ENCODE results near the gene ARHGEF16. TPM values are rescaled to one million over a fixed set of nuclear protein-coding genes. Genes with fewer than 3 reads are reported as not detected.

The ARHGEF16 gene
- total RNA-seq, 1 donor = 0.18 TPM

GRCh38 chr1:3505161-3505560 lies 50.7 kb downstream of the ARHGEF16 start:
- no peak for TF ChIP-seq CTCF (IDR thresholded peaks at IDR 0.05; ENCODE audit: insufficient read depth, low read length)
- no peak for DNase-seq (ENCODE audit: low read depth)
- no peak overlapping the region for H3K4me3 ChIP-seq (ENCODE audit: low read depth, low read length)

DNA sequence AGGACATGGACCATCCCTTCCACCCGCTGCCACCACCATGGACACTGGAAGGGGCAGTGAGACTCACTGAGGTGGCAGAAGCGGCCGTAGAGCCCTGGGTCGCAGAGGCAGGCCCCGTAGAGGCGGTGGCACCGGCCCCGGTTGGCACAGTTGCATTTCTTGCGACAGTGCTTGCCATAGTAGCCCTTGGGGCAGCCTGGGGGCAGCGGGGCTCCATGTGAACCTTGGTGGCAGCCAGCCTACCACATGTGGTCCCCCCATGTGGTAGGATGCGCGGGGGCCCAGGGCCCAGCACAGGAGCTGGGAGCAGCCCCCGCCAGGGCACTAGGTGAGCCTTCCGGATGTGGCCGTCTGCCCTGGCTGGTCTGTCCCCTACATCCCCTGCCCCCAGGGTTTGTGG lies 51.6 kb downstream of the ARHGEF16 start:
- DNase-seq (ENCODE audit: low read depth) = no peak
- TF ChIP-seq CTCF (IDR thresholded peaks at IDR 0.05; ENCODE audit: insufficient read depth, low read length) = no peak
- no peak overlapping the region for H3K4me3 ChIP-seq (ENCODE audit: low read depth, low read length)

DNA sequence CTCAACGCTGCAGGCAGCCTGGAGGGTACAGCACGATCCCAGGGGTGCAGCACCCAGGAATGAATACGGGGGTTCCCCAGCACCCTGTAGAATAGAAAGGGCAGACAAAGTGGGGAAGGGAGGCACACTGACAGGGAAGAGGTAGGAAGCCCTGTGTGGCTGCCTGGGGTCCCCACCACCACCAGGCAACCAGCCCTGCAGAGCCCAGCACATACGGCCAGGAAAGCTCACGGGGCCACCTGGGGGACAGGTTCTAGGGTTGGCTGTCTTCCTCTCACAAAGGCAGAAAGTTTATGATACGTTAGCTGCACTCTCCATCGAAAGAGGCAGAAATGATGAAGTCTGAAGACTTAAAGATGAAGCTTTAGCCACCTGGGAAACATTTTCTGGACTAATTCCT lies 52.5 kb downstream of the ARHGEF16 start:
- TF ChIP-seq CTCF (IDR thresholded peaks at IDR 0.05; ENCODE audit: insufficient read depth, low read length) = no peak
- H3K4me3 ChIP-seq (ENCODE audit: low read depth, low read length) = no peak overlapping the region
- no peak for DNase-seq (ENCODE audit: low read depth)

- no peak for TF ChIP-seq CTCF (IDR thresholded peaks at IDR 0.05; ENCODE audit: insufficient read depth, low read length)
- H3K4me3 ChIP-seq (ENCODE audit: low read depth, low read length) = no peak overlapping the region
- DNase-seq (ENCODE audit: low read depth) = no peak
These were observed 53.3 kb downstream of the ARHGEF16 start for GRCh38 chr1:3507636-3508275.

GRCh38 chr1:3508757-3509415 lies 54.4 kb downstream of the ARHGEF16 start:
- no peak for DNase-seq (ENCODE audit: low read depth)
- TF ChIP-seq CTCF (IDR thresholded peaks at IDR 0.05; ENCODE audit: insufficient read depth, low read length) = no peak

GRCh38 chr1:3509721-3510120 lies 55.3 kb downstream of the ARHGEF16 start:
- TF ChIP-seq CTCF (IDR thresholded peaks at IDR 0.05; ENCODE audit: insufficient read depth, low read length) = no peak
- DNase-seq (ENCODE audit: low read depth) = no peak
- H3K4me3 ChIP-seq (ENCODE audit: low read depth, low read length) = no peak overlapping the region

More at GRCh38 chr1:3508757-3509415, 54.4 kb downstream of the ARHGEF16 start:
- no peak overlapping the region for H3K4me3 ChIP-seq (ENCODE audit: low read depth, low read length)

Data from fibroblast of the aortic adventitia (primary cell).